ENCODE measurements around the gene PTPRR.

DNA sequence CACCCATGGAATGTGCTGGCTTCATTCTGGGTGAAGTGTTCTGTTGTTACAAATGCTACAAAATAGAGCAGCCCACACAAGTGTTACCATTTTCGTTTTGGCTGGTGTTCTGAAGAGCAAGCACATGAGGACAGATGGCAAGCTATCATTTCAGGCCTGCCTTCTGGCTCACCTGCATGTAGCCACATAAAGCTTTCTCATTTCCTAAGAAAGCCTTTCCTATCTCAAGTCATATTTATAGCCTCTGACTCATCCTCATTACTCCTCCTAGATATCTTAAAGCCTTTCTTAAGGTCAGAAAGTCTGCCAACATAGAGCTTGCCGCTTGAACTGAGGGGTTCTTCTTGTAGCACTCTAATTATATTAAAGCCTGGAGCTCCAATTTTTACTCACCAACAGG is 89.0 kb downstream of the PTPRR start:
- TF ChIP-seq, protein P1, sequence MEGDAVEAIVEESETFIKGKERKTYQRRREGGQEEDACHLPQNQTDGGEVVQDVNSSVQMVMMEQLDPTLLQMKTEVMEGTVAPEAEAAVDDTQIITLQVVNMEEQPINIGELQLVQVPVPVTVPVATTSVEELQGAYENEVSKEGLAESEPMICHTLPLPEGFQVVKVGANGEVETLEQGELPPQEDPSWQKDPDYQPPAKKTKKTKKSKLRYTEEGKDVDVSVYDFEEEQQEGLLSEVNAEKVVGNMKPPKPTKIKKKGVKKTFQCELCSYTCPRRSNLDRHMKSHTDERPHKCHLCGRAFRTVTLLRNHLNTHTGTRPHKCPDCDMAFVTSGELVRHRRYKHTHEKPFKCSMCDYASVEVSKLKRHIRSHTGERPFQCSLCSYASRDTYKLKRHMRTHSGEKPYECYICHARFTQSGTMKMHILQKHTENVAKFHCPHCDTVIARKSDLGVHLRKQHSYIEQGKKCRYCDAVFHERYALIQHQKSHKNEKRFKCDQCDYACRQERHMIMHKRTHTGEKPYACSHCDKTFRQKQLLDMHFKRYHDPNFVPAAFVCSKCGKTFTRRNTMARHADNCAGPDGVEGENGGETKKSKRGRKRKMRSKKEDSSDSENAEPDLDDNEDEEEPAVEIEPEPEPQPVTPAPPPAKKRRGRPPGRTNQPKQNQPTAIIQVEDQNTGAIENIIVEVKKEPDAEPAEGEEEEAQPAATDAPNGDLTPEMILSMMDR (IDR thresholded peaks at IDR 0.05): no peak
- TF ChIP-seq POLR2A (IDR thresholded peaks at IDR 0.05): no peak

All from heart left ventricle (tissue), 13 donors.